GM12878 (cell line): Measurements from ENCODE around the gene TDRD12.

Source experiments
- CHD2 ChIP-seq: IDR thresholded peaks from 2 replicates; pipeline ENCODE4 v1.6.1; 2011; ENCODE audit warnings: low read depth, low read length, improper control_type of control experiment, borderline replicate concordance
- CREB1 ChIP-seq: IDR thresholded peaks from 2 replicates; pipeline ENCODE4 v1.6.1; 2012; ENCODE audit warnings: low read depth, mild to moderate bottlenecking, inconsistent platforms
- NFXL1 ChIP-seq: fragments of 450-650 bp; IDR thresholded peaks from 2 replicates; pipeline ENCODE4 v1.6.1; 2017; ENCODE audit warnings: antibody characterized with exemption, mild to moderate bottlenecking, borderline replicate concordance
- POLR2A ChIP-seq: IDR thresholded peaks from 2 replicates; pipeline ENCODE4 v1.6.1; 2011; ENCODE audit warnings: low read depth, mild to moderate bottlenecking, low read length
- POLR2AphosphoS5 ChIP-seq: IDR thresholded peaks from 2 replicates; pipeline ENCODE4 v1.6.1; 2011; ENCODE audit warnings: mild to moderate bottlenecking, low read length, inconsistent platforms
- STAT1 ChIP-seq: fragments of 450-650 bp; conservative IDR thresholded peaks from 2 replicates; pipeline ENCODE4 v1.6.1; 2014; ENCODE audit warnings: antibody characterized with exemption, mild to moderate bottlenecking
- USF2 ChIP-seq: IDR thresholded peaks from 2 replicates; pipeline ENCODE4 v1.6.1; 2011; ENCODE audit warnings: low read depth, low read length, improper control_type of control experiment, borderline replicate concordance
- TF ChIP-seq, protein P1 (sequence below), 3 experiments: IDR thresholded peaks in 2 of 3; conservative IDR thresholded peaks in 1 of 3; 2 replicates each; pipeline ENCODE4 v1.5.1; 2011; ENCODE audit warnings: low read depth in 3 of 3, low read length in 3 of 3, mild to moderate bottlenecking in 3 of 3, control low read depth in 2 of 3, moderate library complexity in 2 of 3, inconsistent platforms in 1 of 3, mixed read lengths in 1 of 3; ENCODE audit not compliant: control insufficient read depth in 2 of 3, insufficient read depth in 1 of 3; ENCODE audit errors: extremely low read depth in 1 of 3
- TF ChIP-seq, protein P2 (sequence below): fragments of 450-650 bp; IDR thresholded peaks from 2 replicates; pipeline ENCODE4 v1.6.1; 2014; ENCODE audit warnings: mild to moderate bottlenecking

DNA sequence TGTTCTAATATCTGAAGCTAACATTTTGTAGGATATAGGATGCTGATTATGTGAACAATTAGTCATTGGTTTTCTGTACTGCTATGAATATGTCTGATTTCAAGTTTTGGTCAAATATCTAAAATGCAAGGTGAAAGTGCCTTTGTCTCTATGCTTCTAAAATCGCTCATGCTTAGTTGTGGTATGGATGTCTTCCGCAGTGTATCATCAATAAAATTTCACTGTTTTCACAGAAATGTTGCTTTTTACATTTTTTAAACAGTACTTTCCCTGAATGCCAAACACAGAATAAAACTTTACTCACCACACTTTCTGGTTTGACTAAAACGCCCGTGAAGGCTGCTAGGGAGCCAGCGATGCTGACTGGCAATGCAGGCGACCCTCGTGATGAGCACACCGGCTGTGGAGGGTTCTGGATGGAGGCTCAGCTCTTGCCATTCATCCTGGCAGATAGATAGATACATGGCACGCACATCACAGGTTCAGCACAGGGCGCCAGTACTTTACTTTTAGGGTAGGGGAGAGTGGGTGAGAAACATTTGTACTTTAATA is 109.9 kb downstream of the TDRD12 start:
- TF ChIP-seq POLR2A (no peak), CREB1 (no peak), CHD2 (no peak), USF2 (no peak), STAT1 (no peak), POLR2AphosphoS5 (no peak), NFXL1 (no peak)
- TF ChIP-seq, protein P1, sequence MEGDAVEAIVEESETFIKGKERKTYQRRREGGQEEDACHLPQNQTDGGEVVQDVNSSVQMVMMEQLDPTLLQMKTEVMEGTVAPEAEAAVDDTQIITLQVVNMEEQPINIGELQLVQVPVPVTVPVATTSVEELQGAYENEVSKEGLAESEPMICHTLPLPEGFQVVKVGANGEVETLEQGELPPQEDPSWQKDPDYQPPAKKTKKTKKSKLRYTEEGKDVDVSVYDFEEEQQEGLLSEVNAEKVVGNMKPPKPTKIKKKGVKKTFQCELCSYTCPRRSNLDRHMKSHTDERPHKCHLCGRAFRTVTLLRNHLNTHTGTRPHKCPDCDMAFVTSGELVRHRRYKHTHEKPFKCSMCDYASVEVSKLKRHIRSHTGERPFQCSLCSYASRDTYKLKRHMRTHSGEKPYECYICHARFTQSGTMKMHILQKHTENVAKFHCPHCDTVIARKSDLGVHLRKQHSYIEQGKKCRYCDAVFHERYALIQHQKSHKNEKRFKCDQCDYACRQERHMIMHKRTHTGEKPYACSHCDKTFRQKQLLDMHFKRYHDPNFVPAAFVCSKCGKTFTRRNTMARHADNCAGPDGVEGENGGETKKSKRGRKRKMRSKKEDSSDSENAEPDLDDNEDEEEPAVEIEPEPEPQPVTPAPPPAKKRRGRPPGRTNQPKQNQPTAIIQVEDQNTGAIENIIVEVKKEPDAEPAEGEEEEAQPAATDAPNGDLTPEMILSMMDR (IDR thresholded peaks at IDR 0.05 in 2 of 3, conservative IDR thresholded peaks at IDR 0.05 in 1 of 3; ENCODE audit: control insufficient read depth in 2 of 3, extremely low read depth in 1 of 3, insufficient read depth in 1 of 3, low read depth in 3 of 3, low read length in 3 of 3): no peak
- TF ChIP-seq, protein P2, sequence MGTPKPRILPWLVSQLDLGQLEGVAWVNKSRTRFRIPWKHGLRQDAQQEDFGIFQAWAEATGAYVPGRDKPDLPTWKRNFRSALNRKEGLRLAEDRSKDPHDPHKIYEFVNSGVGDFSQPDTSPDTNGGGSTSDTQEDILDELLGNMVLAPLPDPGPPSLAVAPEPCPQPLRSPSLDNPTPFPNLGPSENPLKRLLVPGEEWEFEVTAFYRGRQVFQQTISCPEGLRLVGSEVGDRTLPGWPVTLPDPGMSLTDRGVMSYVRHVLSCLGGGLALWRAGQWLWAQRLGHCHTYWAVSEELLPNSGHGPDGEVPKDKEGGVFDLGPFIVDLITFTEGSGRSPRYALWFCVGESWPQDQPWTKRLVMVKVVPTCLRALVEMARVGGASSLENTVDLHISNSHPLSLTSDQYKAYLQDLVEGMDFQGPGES: no peak
